Measurements from ENCODE around the gene NR3C1.

Gene NR3C1

GRCh38 chr5:143400541-143401226 lies 2.8 kb downstream of the NR3C1 start:
- H3K27ac ChIP-seq = peak overlapping the region; percentile 98
- peak overlapping the region; percentile 78 to 94 for H3K4me3 ChIP-seq
- H3K4me1 ChIP-seq = peaks cover 0 to 58% (median 15%) of the 10 kb centered on the region in 4 donors
- H3K27me3 ChIP-seq = no peaks in the 10 kb centered on the region
- H3K36me3 ChIP-seq = no peaks in the 10 kb centered on the region
- DNase-seq = peak in 1 of 2 donors; percentile 57
- intact Hi-C loops (cut with DNase I; ENCODE audit: low total_unique reads) = loop anchor here (5.0 to 10.0 kb wide), 3 partner anchors 396 to 478 kb away; no protein-coding TSS in a partner anchor
- TF ChIP-seq CTCF (IDR thresholded peaks at IDR 0.05) = no peak
- H3K9me3 ChIP-seq = no peaks in the 10 kb centered on the region

- no peaks in the 10 kb centered on the region for H3K27me3 ChIP-seq
- DNase-seq = no peak
- intact Hi-C loops (cut with DNase I; ENCODE audit: low total_unique reads) = loop anchor here (5.0 to 10.0 kb wide), 3 partner anchors 395 to 478 kb away; no protein-coding TSS in a partner anchor
- no peaks in the 10 kb centered on the region for H3K9me3 ChIP-seq
- no peak for TF ChIP-seq CTCF (IDR thresholded peaks at IDR 0.05)
- no peaks in the 10 kb centered on the region for H3K36me3 ChIP-seq
- peak overlapping the region; percentile 98 for H3K27ac ChIP-seq
- peaks cover 0 to 65% (median 16%) of the 10 kb centered on the region in 4 donors for H3K4me1 ChIP-seq
- H3K4me3 ChIP-seq = peak overlapping the region; percentile 78 to 94
These were observed 3.6 kb downstream of the NR3C1 start for GRCh38 chr5:143399616-143400540.

GRCh38 chr5:143398451-143399237 lies 4.8 kb downstream of the NR3C1 start:
- DNase-seq = no peak
- TF ChIP-seq CTCF (IDR thresholded peaks at IDR 0.05) = no peak
- intact Hi-C loops (cut with DNase I; ENCODE audit: low total_unique reads) = no loop called here
- Histone ChIP-seq H3K9me3 (no peaks in the 10 kb centered on the region), H3K36me3 (no peaks in the 10 kb centered on the region), H3K27ac (peak overlapping the region; percentile 98), H3K27me3 (no peaks in the 10 kb centered on the region), H3K4me3 (peak overlapping the region; percentile 78 to 94), H3K4me1 (peaks cover 0 to 77% (median 22%) of the 10 kb centered on the region in 4 donors)

- no peaks in the 10 kb centered on the region for H3K9me3 ChIP-seq
- intact Hi-C loops (cut with DNase I; ENCODE audit: low total_unique reads) = no loop called here
- no peaks in the 10 kb centered on the region for H3K27me3 ChIP-seq
- H3K36me3 ChIP-seq = no peaks in the 10 kb centered on the region
- H3K4me3 ChIP-seq = peak overlapping the region; percentile 78 to 94
- H3K27ac ChIP-seq = peak overlapping the region in 1 of 2 donors; percentile 98
- peaks cover 0 to 83% (median 25%) of the 10 kb centered on the region in 4 donors for H3K4me1 ChIP-seq
- TF ChIP-seq CTCF (IDR thresholded peaks at IDR 0.05) = no peak
- DNase-seq = no peak
These were observed 5.5 kb downstream of the NR3C1 start for GRCh38 chr5:143398053-143398355.

GRCh38 chr5:143397302-143398052 lies 6.0 kb downstream of the NR3C1 start:
- Histone ChIP-seq H3K4me1 (peaks cover 0 to 89% (median 26%) of the 10 kb centered on the region in 4 donors), H3K27me3 (no peaks in the 10 kb centered on the region), H3K9me3 (no peaks in the 10 kb centered on the region), H3K27ac (no peak overlapping the region), H3K4me3 (peak overlapping the region; percentile 78 to 94), H3K36me3 (no peaks in the 10 kb centered on the region)
- no peak for DNase-seq
- intact Hi-C loops (cut with DNase I; ENCODE audit: low total_unique reads) = no loop called here
- TF ChIP-seq CTCF (IDR thresholded peaks at IDR 0.05) = no peak

Measured in tibial artery (tissue), 4 donors.